Stimulated activated naive B cell treated with anti-CD40 and anti-IgM and Interleukin-4, amounts not matched to agents 10 μg/mL and 1 μg/mL and 100 μg/mL, for 72 hours (primary cell): ENCODE measurements around the gene COPS3.
A peak's percentile ranks its signal among the peaks of the same experiment; 100 is the strongest.
"Not testable (repeated sequence)": the region's sequence is repeated elsewhere in the genome, so short reads cannot be mapped to it uniquely, and the experiment has no call there.

ENCODE experiments used
- ATAC-seq, 2 donors: fragments of 150-1000 bp; cut with Tn5 transposase; replicated peaks; 2 replicates each; pipeline ENCODE4 v1.10.0; 2021; ENCODE audit warnings: moderate library complexity in 1 of 2
- DNase-seq: peaks from one replicate; pipeline ENCODE4 v3.0.0; 2021
- H3K27ac Mint-ChIP-seq: one replicate; pipeline ENCODE4 v1.8.0; 2022; ENCODE audit warnings: mild to moderate bottlenecking, mixed read lengths
- H3K27me3 Mint-ChIP-seq, 2 donors: one replicate each; pipeline ENCODE4 v1.8.0; 2022; ENCODE audit warnings: mixed read lengths in 2 of 2
- H3K36me3 Mint-ChIP-seq, 2 donors: one replicate each; pipeline ENCODE4 v1.8.0; 2022; ENCODE audit warnings: mixed read lengths in 2 of 2, mild to moderate bottlenecking in 1 of 2
- H3K4me1 Mint-ChIP-seq, 2 donors: one replicate each; pipeline ENCODE4 v1.8.0; 2022; ENCODE audit warnings: mixed read lengths in 2 of 2, mild to moderate bottlenecking in 1 of 2
- H3K4me3 Mint-ChIP-seq, 2 donors: one replicate each; pipeline ENCODE4 v1.8.0; 2022; ENCODE audit warnings: mild to moderate bottlenecking in 2 of 2, mixed read lengths in 2 of 2, moderate library complexity in 1 of 2
- H3K9me3 Mint-ChIP-seq, 2 donors: one replicate each; pipeline ENCODE4 v1.8.0; 2022; ENCODE audit warnings: mixed read lengths in 2 of 2, mild to moderate bottlenecking in 1 of 2

The COPS3 gene

DNA sequence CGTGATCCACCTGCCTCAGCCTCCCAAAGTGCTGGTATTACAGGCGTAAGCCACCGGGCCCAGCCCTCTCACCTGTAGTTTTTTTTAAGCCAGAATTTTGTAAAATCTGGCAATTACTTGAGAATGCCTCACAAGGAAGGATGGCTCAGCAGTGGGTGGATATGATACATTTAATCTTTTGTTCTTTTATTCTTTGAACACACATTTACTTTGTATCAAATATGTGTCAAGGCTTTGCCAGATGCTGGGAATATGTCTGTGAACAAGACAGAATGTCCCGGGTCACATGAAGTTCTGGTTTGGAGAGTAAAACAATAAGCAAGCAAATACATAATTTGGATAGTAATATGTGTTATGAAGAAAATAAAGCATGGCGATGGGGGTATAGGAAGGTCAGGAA lies 4.9 kb upstream of the COPS3 start:
- ATAC-seq = no peak
- H3K27ac Mint-ChIP-seq = no peak overlapping the region

GRCh38 chr17:17279316-17279715 lies 1.7 kb downstream of the COPS3 start:
- Mint-ChIP-seq H3K27me3 (no peaks in the 10 kb centered on the region), H3K27ac (peak overlapping the region; percentile 96), H3K4me3 (peak overlapping the region; percentile 87 to 93), H3K9me3 (no peaks in the 10 kb centered on the region), H3K36me3 (peaks cover 8 to 18% of the 10 kb centered on the region in 2 donors), H3K4me1 (peaks cover 17 to 44% of the 10 kb centered on the region in 2 donors)
- ATAC-seq = no peak
- no peak for DNase-seq

More for the DNA sequence above, 4.9 kb upstream of the COPS3 start:
- Mint-ChIP-seq H3K9me3 (no peaks in the 10 kb centered on the region), H3K27me3 (no peaks in the 10 kb centered on the region), H3K4me3 (no peak overlapping the region), H3K4me1 (peaks cover 3 to 13% of the 10 kb centered on the region in 2 donors), H3K36me3 (no peaks in the 10 kb centered on the region)
- DNase-seq = no peak

- not testable (repeated sequence) for H3K9me3 Mint-ChIP-seq, H3K4me3 Mint-ChIP-seq, ATAC-seq, H3K27me3 Mint-ChIP-seq, DNase-seq, H3K27ac Mint-ChIP-seq
- H3K36me3 Mint-ChIP-seq = peaks cover 9 to 25% of the 10 kb centered on the region in 2 donors
- H3K4me1 Mint-ChIP-seq = peaks cover 15 to 43% of the 10 kb centered on the region in 2 donors
Measured at GRCh38 chr17:17277431-17277830, 3.6 kb downstream of the COPS3 start.

- Mint-ChIP-seq H3K27me3 (no peaks in the 10 kb centered on the region), H3K4me3 (no peak overlapping the region), H3K4me1 (peaks cover 13 to 30% of the 10 kb centered on the region in 2 donors), H3K27ac (no peak overlapping the region), H3K36me3 (peaks cover 9 to 25% of the 10 kb centered on the region in 2 donors), H3K9me3 (no peaks in the 10 kb centered on the region)
- no peak for DNase-seq
- ATAC-seq = no peak
Measured at GRCh38 chr17:17275971-17276370, 5.1 kb downstream of the COPS3 start.

DNA sequence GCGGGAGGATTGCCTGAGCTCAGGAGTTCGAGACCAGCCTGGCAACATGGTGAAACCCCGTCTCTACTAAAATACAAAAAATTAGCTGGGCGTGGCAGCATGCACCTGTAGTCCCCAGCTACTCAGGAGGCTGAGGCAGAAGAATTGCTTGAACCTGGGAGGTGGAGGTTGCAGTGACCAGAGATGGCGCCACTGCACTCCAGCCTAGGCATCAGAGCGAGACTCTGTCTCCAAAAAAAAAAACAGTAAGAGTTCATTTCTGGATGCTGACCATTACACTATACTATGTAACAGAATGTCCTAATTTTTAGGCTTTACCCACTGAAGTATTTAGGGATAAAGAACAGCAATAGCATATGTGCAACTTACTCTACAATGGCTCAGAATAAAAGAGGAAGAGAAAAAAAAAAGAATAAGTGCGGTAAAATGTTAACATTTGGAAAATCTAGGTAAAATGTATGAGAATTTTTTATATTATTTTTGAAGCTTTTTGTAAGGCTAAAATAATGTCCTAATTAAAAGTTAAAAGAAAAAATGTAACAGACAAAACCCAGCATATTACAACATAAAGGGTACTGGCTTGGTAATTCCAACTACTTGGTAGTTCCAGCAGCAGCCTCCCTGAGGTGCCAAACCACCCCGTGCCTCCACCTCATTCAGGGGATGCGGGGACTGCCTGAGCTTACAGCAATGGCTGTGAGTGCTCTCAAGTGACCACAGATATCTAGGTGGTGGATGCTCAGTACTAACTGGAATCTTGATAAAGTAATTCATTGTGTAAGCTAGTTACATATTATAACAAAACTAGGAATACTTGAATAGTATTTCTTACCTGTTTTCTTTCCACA lies 10.9 kb downstream of the COPS3 start:
- H3K4me1 Mint-ChIP-seq = no peaks in the 10 kb centered on the region
- H3K27ac Mint-ChIP-seq = no peak overlapping the region
- ATAC-seq = peak in 1 of 2 donors; percentile 36
- peak; percentile 9 for DNase-seq
- H3K4me3 Mint-ChIP-seq = no peak overlapping the region
- H3K36me3 Mint-ChIP-seq = peaks cover 15 to 24% of the 10 kb centered on the region in 2 donors
- no peaks in the 10 kb centered on the region for H3K9me3 Mint-ChIP-seq
- no peaks in the 10 kb centered on the region for H3K27me3 Mint-ChIP-seq

DNA sequence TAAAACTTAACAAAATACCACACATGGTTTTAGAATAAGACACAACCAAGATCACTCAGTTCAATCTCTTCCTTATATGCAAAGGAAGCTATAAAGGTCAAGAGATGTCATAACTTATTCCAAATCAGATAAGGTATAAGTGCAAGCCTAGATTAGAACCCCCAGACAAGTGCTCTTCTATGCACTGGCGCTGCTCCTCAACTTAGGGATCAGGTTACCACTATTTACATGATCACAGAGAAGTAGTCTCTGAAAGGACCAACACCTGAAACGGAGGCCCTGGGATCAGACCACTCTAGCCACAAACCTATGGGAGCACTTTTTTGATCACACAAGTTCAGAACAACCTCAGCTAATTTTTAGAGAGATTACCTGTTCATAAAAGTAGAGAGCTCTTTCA lies 16.6 kb downstream of the COPS3 start:
- ATAC-seq = no peak
- Mint-ChIP-seq H3K36me3 (peaks cover 28 to 33% of the 10 kb centered on the region in 2 donors), H3K9me3 (no peaks in the 10 kb centered on the region), H3K4me3 (no peak overlapping the region), H3K27me3 (no peaks in the 10 kb centered on the region), H3K4me1 (no peaks in the 10 kb centered on the region), H3K27ac (no peak overlapping the region)
- no peak for DNase-seq

DNA sequence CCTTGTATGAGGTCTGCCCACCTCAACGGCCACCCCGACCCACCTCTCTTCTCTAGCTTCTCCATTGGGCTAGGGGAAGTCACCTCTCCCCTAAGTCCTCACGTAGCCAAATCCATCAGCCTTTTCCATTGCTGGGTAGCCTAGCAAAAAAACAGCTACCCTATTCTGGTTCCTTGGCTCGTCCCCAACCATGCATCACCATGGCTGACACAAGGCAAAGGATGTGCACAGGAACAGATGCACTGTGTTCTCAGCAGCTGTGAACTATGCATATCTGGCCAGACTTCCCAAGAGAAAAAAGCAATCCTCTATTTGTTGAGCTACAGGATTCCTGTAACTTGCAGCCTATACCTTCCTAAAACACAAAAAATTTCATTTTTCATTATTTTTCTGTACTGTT lies 22.0 kb downstream of the COPS3 start:
- Mint-ChIP-seq H3K27ac (no peak overlapping the region), H3K4me1 (no peaks in the 10 kb centered on the region), H3K36me3 (peaks cover 45 to 56% of the 10 kb centered on the region in 2 donors), H3K4me3 (no peak overlapping the region), H3K27me3 (no peaks in the 10 kb centered on the region), H3K9me3 (no peaks in the 10 kb centered on the region)
- ATAC-seq (no peak), DNase-seq (no peak)

GRCh38 chr17:17258011-17258410 lies 23.0 kb downstream of the COPS3 start:
- ATAC-seq (no peak), DNase-seq (no peak)
- Mint-ChIP-seq H3K4me1 (no peaks in the 10 kb centered on the region), H3K36me3 (peaks cover 44 to 58% of the 10 kb centered on the region in 2 donors), H3K4me3 (no peak overlapping the region), H3K27ac (peak overlapping the region; percentile 63), H3K27me3 (no peaks in the 10 kb centered on the region), H3K9me3 (no peaks in the 10 kb centered on the region)

GRCh38 chr17:17256316-17256715 lies 24.7 kb downstream of the COPS3 start:
- DNase-seq (no peak), ATAC-seq (no peak)
- Mint-ChIP-seq H3K4me3 (no peak overlapping the region), H3K27me3 (no peaks in the 10 kb centered on the region), H3K36me3 (peaks cover 47 to 59% of the 10 kb centered on the region in 2 donors), H3K4me1 (no peaks in the 10 kb centered on the region), H3K9me3 (no peaks in the 10 kb centered on the region), H3K27ac (no peak overlapping the region)

GRCh38 chr17:17255689-17256088 lies 25.4 kb downstream of the COPS3 start:
- H3K4me3 Mint-ChIP-seq, DNase-seq, H3K9me3 Mint-ChIP-seq, H3K4me1 Mint-ChIP-seq, H3K27me3 Mint-ChIP-seq, ATAC-seq, H3K27ac Mint-ChIP-seq: not testable (repeated sequence)
- peaks cover 44 to 54% of the 10 kb centered on the region in 2 donors for H3K36me3 Mint-ChIP-seq

- no peak overlapping the region for H3K4me3 Mint-ChIP-seq
- no peaks in the 10 kb centered on the region for H3K4me1 Mint-ChIP-seq
- H3K27ac Mint-ChIP-seq = no peak overlapping the region
- H3K27me3 Mint-ChIP-seq = no peaks in the 10 kb centered on the region
- no peak for DNase-seq
- ATAC-seq = no peak
- H3K36me3 Mint-ChIP-seq = peaks cover 37 to 44% of the 10 kb centered on the region in 2 donors
- H3K9me3 Mint-ChIP-seq = no peaks in the 10 kb centered on the region
Measured at GRCh38 chr17:17254036-17254435, 27.0 kb downstream of the COPS3 start.

DNA sequence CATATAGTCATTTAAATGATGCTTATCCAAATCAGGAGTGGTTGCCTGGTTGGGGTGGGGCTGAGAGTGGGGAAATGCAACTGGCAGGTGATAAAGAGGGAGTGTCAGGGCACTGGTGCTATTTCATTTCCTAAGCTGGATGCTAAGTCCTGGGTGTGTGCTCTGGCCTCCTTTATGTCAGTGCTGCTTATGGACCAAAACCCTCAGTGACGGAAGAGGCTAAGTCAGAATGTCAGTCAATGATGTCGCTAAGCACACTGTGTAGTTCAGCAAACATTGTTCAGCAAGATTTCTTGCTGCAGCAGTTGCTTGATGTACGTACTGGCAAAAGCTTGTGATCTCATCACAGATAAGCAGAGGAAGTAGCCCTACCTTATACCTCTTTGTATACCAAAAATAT lies 27.6 kb downstream of the COPS3 start:
- Mint-ChIP-seq H3K27me3 (no peaks in the 10 kb centered on the region), H3K9me3 (no peaks in the 10 kb centered on the region), H3K36me3 (peaks cover 31 to 39% of the 10 kb centered on the region in 2 donors), H3K4me1 (no peaks in the 10 kb centered on the region), H3K4me3 (no peak overlapping the region), H3K27ac (no peak overlapping the region)
- no peak for ATAC-seq
- DNase-seq = no peak

GRCh38 chr17:17252149-17252661 lies 28.8 kb downstream of the COPS3 start:
- peaks cover 27 to 34% of the 10 kb centered on the region in 2 donors for H3K36me3 Mint-ChIP-seq
- no peak overlapping the region for H3K27ac Mint-ChIP-seq
- H3K9me3 Mint-ChIP-seq = no peaks in the 10 kb centered on the region
- DNase-seq (no peak), ATAC-seq (no peak)
- H3K4me1 Mint-ChIP-seq = no peaks in the 10 kb centered on the region
- no peaks in the 10 kb centered on the region for H3K27me3 Mint-ChIP-seq
- no peak overlapping the region for H3K4me3 Mint-ChIP-seq

DNA sequence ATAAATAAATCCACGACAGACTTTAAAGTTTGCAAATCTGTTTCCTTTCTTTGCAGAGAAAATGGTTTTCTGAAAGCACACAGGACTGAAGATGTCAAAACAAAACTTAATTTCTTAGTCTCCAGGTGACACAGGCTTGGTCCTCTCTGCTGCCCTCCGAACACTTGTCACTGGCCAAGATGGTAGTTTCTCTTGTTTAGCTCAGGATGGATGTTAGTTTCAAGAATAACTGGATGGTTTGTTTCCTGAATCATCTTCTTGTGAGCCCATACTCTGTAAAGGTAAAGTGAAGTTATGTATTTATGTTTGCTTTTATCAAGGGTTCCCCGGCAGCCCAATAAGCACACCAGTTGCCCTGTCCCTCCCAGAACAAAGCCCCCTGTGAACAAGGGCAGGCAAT lies 34.2 kb downstream of the COPS3 start:
- ATAC-seq (no peak), DNase-seq (no peak)
- Mint-ChIP-seq H3K4me1 (no peaks in the 10 kb centered on the region), H3K9me3 (no peaks in the 10 kb centered on the region), H3K27me3 (no peaks in the 10 kb centered on the region), H3K4me3 (no peak overlapping the region), H3K36me3 (peaks cover 12% of the 10 kb centered on the region in 2 donors), H3K27ac (peak overlapping the region; percentile 51)

DNA sequence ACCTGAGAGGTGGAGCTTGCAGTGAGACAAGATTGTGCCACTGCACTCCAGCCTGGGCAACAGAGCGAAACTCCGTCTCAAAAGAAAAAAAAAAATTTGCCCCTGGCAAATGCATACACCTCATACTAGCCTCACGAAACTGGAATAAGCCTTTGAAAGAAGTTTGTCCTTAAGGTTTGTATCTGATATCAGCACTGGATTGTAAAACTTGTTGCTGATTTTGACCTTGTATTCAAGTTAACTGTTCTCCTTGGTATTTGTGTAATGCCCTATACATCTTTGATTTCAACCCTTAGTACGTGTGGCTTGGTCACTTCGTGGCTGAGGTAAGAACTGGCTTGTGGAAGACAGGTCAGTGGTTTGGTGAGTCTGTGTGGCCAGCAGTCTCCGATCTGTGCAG lies 37.9 kb downstream of the COPS3 start:
- Mint-ChIP-seq H3K4me3 (no peak overlapping the region), H3K27ac (peak overlapping the region; percentile 37), H3K27me3 (no peaks in the 10 kb centered on the region), H3K36me3 (peaks cover 6 to 11% of the 10 kb centered on the region in 2 donors), H3K9me3 (no peaks in the 10 kb centered on the region), H3K4me1 (peaks cover 0 to 2% of the 10 kb centered on the region in 2 donors)
- ATAC-seq = no peak
- no peak for DNase-seq
